ENCODE measurements around the gene ICAM4. TPM values are rescaled to one million over a fixed set of nuclear protein-coding genes. Genes with fewer than 3 reads are reported as not detected.

Gene ICAM4
- total and polyA plus RNA-seq, 2 of the 8 experiments (the other 6 are each of a cell fraction or from before 2014, with no cell fraction given) = 1.5 to 4.1 TPM

- no peak within 1 kb of the TSS for H2AK5ac ChIP-seq (ENCODE audit: low read depth, low read length)
- no peak within 1 kb of the TSS for H3K14ac ChIP-seq (ENCODE audit: insufficient read length)
- H4K8ac ChIP-seq (ENCODE audit: extremely low read depth, insufficient read depth, low read length) = peak within 1 kb of the TSS; percentile 84
- peak within 1 kb of the TSS; percentile 94; the same call in 1 of the 2 replicates for H2AFZ ChIP-seq (ENCODE audit: low read length)
- H2BK15ac ChIP-seq (ENCODE audit: low read length) = no peak within 1 kb of the TSS; the same call in 1 of the 2 replicates
- H3K56ac ChIP-seq (replicated peaks; ENCODE audit: insufficient read length, low read depth, low read length) = peak within 1 kb of the TSS; percentile 67
- H3K36me3 ChIP-seq (ENCODE audit: control insufficient read depth in 2 of 4, insufficient read depth in 4 of 4, low read length in 3 of 4) = peaks cover 9 to 29% (median 20%) of the 10 kb centered on the region in 4 experiments; a peak in 7 of 8 replicates
- no peaks in the 10 kb centered on the region for H3K27me3 ChIP-seq (replicated peaks in 1 of 4; ENCODE audit: control insufficient read depth in 3 of 4, extremely low read depth in 1 of 4, insufficient read depth in 3 of 4, low read length in 3 of 4)
- FAIRE-seq (peak; percentile 13), DNase-seq (ENCODE audit: low read depth in 1 of 2, low spot score in 2 of 2) (peak; percentile 79 to 97)
- peak within 1 kb of the TSS; percentile 79 to 97 for H3K4me2 ChIP-seq (ENCODE audit: insufficient read depth in 1 of 2, low read depth in 2 of 2, low read length in 2 of 2)
- POLR2A ChIA-PET (ENCODE audit: partially characterized antibody) = interaction anchor here (0.5 to 11.4 kb wide), 11 partner anchors 8 to 52 kb away, joined by 3 to 104 read pairs (median 5); partner anchors contain the start of genes ICAM5 and RAVER1
- peaks cover 3% of the 10 kb centered on the region; the same call in 1 of the 2 replicates for H3K23me2 ChIP-seq (ENCODE audit: low read depth, low read length)
- no peaks in the 10 kb centered on the region; a peak in 1 of 7 replicates for H3K4me1 ChIP-seq (replicated peaks in 1 of 4; ENCODE audit: control insufficient read depth in 3 of 4, insufficient read depth in 4 of 4, low read length in 3 of 4)
- CTCF ChIA-PET (ENCODE audit: partially characterized antibody) = interaction anchor here (0.5 to 2.5 kb wide), 9 partner anchors 45 to 326 kb away, joined by 3 to 11 read pairs (median 5); partner anchors contain the start of gene ICAM1
- H3K79me2 ChIP-seq (ENCODE audit: control insufficient read depth in 1 of 2, insufficient read depth in 2 of 2, low read length in 2 of 2) = no peaks in the 10 kb centered on the region
- H3K23ac ChIP-seq (ENCODE audit: insufficient read length) = no peak within 1 kb of the TSS
- peak within 1 kb of the TSS; percentile 36 for H3K4ac ChIP-seq (replicated peaks; ENCODE audit: insufficient read length, low read depth, low read length)
- peak within 1 kb of the TSS; percentile 45; the same call in 1 of the 2 replicates for H2BK5ac ChIP-seq (ENCODE audit: low read depth, low read length)
- H3K9me3 ChIP-seq (ENCODE audit: insufficient read depth in 2 of 2, low read depth in 1 of 2, low read length in 1 of 2) = no peaks in the 10 kb centered on the region
- peak within 1 kb of the TSS in 3 of 4 experiments; percentile 66 to 79 (median 71); a peak in 6 of 7 replicates for H3K9ac ChIP-seq (replicated peaks in 1 of 4; ENCODE audit: extremely low read depth in 1 of 4, low read depth in 3 of 4, low read length in 3 of 4)
- H3K27ac ChIP-seq (ENCODE audit: low read depth, low read length) = peak within 1 kb of the TSS; percentile 72
- 7% methylated on average over 30 of the region's 55 CpGs; no CpG with 5 or more reads in 1 of the 2 experiments for WGBS, 2 experiments (ENCODE audit: extremely low coverage in 1 of 2, insufficient coverage in 1 of 2, insufficient read length in 1 of 2, insufficient replicate concordance in 2 of 2, low coverage in 1 of 2, low lambda C conversion rate in 2 of 2, missing lambda C conversion rate in 1 of 2)
- 0 out of 2 replicates have a peak within 1 kb of the TSS, but pooled peaks have one; percentile 4 for H2BK12ac ChIP-seq (ENCODE audit: low read depth, low read length)
- peak within 1 kb of the TSS; percentile 47 for H2BK120ac ChIP-seq (replicated peaks; ENCODE audit: low read depth, low read length)
- H3K4me3 ChIP-seq (ENCODE audit: extremely low read depth in 1 of 4, insufficient read depth in 2 of 4, low read depth in 3 of 4, low read length in 4 of 4) = peak within 1 kb of the TSS; percentile 80 to 94 (median 92)
- H3K79me1 ChIP-seq (ENCODE audit: low read depth, low read length) = no peaks in the 10 kb centered on the region; the same call in 1 of the 2 replicates
- H4K91ac ChIP-seq (replicated peaks; ENCODE audit: insufficient read length, low read length) = peak within 1 kb of the TSS; percentile 52
- no peaks in the 10 kb centered on the region for H4K20me1 ChIP-seq (replicated peaks in 1 of 2; ENCODE audit: control insufficient read depth in 1 of 2, insufficient read depth in 2 of 2, low read length in 2 of 2)
- H2BK20ac ChIP-seq (ENCODE audit: low read length) = 0 out of 2 replicates have a peak within 1 kb of the TSS, but pooled peaks have one; percentile 34
- H4K5ac ChIP-seq (ENCODE audit: insufficient read length, low read depth, low read length) = peak within 1 kb of the TSS; percentile 90
- H3K18ac ChIP-seq (ENCODE audit: extremely low read depth, low read length) = peak within 1 kb of the TSS; percentile 68
- TF ChIP-seq HDAC2 (IDR thresholded peaks at IDR 0.05; ENCODE audit: borderline replicate concordance in 1 of 2, low read depth in 2 of 2, low read length in 2 of 2) (peak in 1 of 2 experiments; percentile 84; a peak in 1 of 4 replicates), KDM4A (IDR thresholded peaks at IDR 0.05; ENCODE audit: low read depth, low read length, severe bottlenecking) (peak; percentile 74), NRF1 (IDR thresholded peaks at IDR 0.05; ENCODE audit: low read depth, low read length) (peak; percentile 70), FOSL1 (IDR thresholded peaks at IDR 0.05; ENCODE audit: insufficient read depth, low read depth, low read length) (no peak), HDAC6 (IDR thresholded peaks at IDR 0.05; ENCODE audit: low read depth, low read length) (no peak), POLR2A (IDR thresholded peaks at IDR 0.05; ENCODE audit: control extremely low read depth in 1 of 2, low read depth in 2 of 2, low read length in 2 of 2) (peak; percentile 78 to 91), SIN3A (conservative IDR thresholded peaks at IDR 0.05 in 1 of 2, IDR thresholded peaks at IDR 0.05 in 1 of 2; ENCODE audit: low read depth in 1 of 2, low read length in 2 of 2) (peak; percentile 78 to 84; a peak in 1 of 4 replicates)
Observed at GRCh38 chr19:10315335-10316214, 28.8 kb downstream of the ICAM4 start, which contains the start of gene FDX2. TSS of gene FDX2 (minus strand) at chr19:10316015. CDS start at chr19:10315996, 19 bp downstream.
